ENCODE data around the gene ARPP19. TPM values are rescaled to one million over a fixed set of nuclear protein-coding genes. Genes with fewer than 3 reads are reported as not detected.
"Not testable (repeated sequence)": the region's sequence is repeated elsewhere in the genome, so short reads cannot be mapped to it uniquely, and the experiment has no call there.

The ARPP19 gene
- total RNA-seq, 1 experiment from 2014 or later, result 118 TPM

- no peak overlapping the region for H3K9ac ChIP-seq (ENCODE audit: low read length)
- H3K4me3 ChIP-seq (ENCODE audit: low read length), result no peak overlapping the region
- no peaks in the 10 kb centered on the region for H3K27me3 ChIP-seq (ENCODE audit: low read length)
- H3K36me3 ChIP-seq (ENCODE audit: insufficient read depth, low read length), result no peaks in the 10 kb centered on the region
- H2AFZ ChIP-seq (ENCODE audit: low read length), result no peak overlapping the region
- no peak overlapping the region for H3K4me2 ChIP-seq (ENCODE audit: low read depth, low read length, poor library complexity, severe bottlenecking)
- no peaks in the 10 kb centered on the region for H3K9me3 ChIP-seq (ENCODE audit: low read length)
- peaks cover 19% of the 10 kb centered on the region for H3K4me1 ChIP-seq (ENCODE audit: low read length)
- DNase-seq, result no peak
- no peaks in the 10 kb centered on the region for H4K20me1 ChIP-seq (ENCODE audit: insufficient read depth, low read depth, low read length)
- H3K9me2 ChIP-seq (replicated peaks; ENCODE audit: insufficient read depth, low read length), result no peaks in the 10 kb centered on the region
- no peak overlapping the region for H3K27ac ChIP-seq (ENCODE audit: low read length)
- peaks cover 93% of the 10 kb centered on the region for H3K79me2 ChIP-seq (ENCODE audit: low read length)
These were observed 51.8 kb downstream of the ARPP19 start for GRCh38 chr15:52517014-52517413.

GRCh38 chr15:52515343-52515742, 53.5 kb downstream of the ARPP19 start:
- no peaks in the 10 kb centered on the region for H3K9me3 ChIP-seq (ENCODE audit: low read length)
- H3K4me2 ChIP-seq (ENCODE audit: low read depth, low read length, poor library complexity, severe bottlenecking), result no peak overlapping the region
- H3K9ac ChIP-seq (ENCODE audit: low read length), result no peak overlapping the region
- H2AFZ ChIP-seq (ENCODE audit: low read length), result no peak overlapping the region
- H3K79me2 ChIP-seq (ENCODE audit: low read length), result peaks cover 92% of the 10 kb centered on the region
- H3K36me3 ChIP-seq (ENCODE audit: insufficient read depth, low read length), result no peaks in the 10 kb centered on the region
- H3K4me3 ChIP-seq (ENCODE audit: low read length), result no peak overlapping the region
- H3K27ac ChIP-seq (ENCODE audit: low read length), result no peak overlapping the region
- no peaks in the 10 kb centered on the region for H3K27me3 ChIP-seq (ENCODE audit: low read length)
- H3K4me1 ChIP-seq (ENCODE audit: low read length), result peaks cover 25% of the 10 kb centered on the region
- no peak for DNase-seq
- H4K20me1 ChIP-seq (ENCODE audit: insufficient read depth, low read depth, low read length), result no peaks in the 10 kb centered on the region
- H3K9me2 ChIP-seq (replicated peaks; ENCODE audit: insufficient read depth, low read length), result no peaks in the 10 kb centered on the region

DNA sequence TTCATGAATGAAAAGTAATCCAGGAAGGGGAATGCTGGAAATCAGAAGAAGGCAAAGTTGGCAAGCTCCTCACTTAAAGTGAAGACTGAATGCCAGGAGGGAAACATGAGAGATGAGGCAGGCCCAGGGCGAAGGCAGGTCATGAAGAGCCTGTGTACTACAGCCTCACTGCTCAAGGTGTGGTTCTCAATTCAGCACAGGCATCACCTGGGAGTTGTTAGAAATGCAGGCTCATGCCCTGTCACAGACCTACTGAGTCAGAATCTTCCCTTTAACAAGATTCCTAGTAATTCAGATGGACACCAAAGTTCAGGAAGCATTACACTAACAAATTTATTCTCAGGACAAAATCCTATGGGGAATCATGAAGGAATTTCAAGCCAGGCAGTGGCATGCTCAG, 54.3 kb downstream of the ARPP19 start:
- no peak overlapping the region for H3K9ac ChIP-seq (ENCODE audit: low read length)
- no peaks in the 10 kb centered on the region for H3K27me3 ChIP-seq (ENCODE audit: low read length)
- no peak overlapping the region for H3K27ac ChIP-seq (ENCODE audit: low read length)
- no peaks in the 10 kb centered on the region for H3K9me2 ChIP-seq (replicated peaks; ENCODE audit: insufficient read depth, low read length)
- H3K9me3 ChIP-seq (ENCODE audit: low read length), result no peaks in the 10 kb centered on the region
- no peaks in the 10 kb centered on the region for H4K20me1 ChIP-seq (ENCODE audit: insufficient read depth, low read depth, low read length)
- H2AFZ ChIP-seq (ENCODE audit: low read length), result no peak overlapping the region
- no peak for DNase-seq
- H3K36me3 ChIP-seq (ENCODE audit: insufficient read depth, low read length), result no peaks in the 10 kb centered on the region
- no peak overlapping the region for H3K4me3 ChIP-seq (ENCODE audit: low read length)
- peaks cover 29% of the 10 kb centered on the region for H3K4me1 ChIP-seq (ENCODE audit: low read length)
- H3K79me2 ChIP-seq (ENCODE audit: low read length), result peaks cover 92% of the 10 kb centered on the region
- no peak overlapping the region for H3K4me2 ChIP-seq (ENCODE audit: low read depth, low read length, poor library complexity, severe bottlenecking)

DNA sequence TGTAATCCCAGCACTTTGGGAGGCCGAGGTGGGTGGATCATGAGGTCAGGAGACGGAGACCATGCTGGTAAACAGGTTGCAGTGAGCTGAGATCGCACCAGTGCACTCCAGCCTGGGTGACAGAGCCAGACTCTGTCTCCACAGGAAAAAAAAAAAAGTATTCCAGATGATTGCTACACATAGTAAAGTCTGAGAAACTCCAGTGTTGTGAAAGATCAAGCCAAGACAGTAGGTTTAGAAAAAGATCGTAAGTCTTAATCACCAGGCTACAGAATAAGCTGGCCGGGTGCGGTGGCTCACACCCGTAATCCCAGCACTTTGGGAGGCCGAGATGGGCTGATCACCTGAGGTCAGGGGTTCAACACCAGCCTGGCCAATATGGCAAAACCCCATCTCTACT, 56.0 kb downstream of the ARPP19 start:
- not testable (repeated sequence) for H3K9me3 ChIP-seq (ENCODE audit: low read length); DNase-seq; H3K9ac ChIP-seq (ENCODE audit: low read length); H3K27ac ChIP-seq (ENCODE audit: low read length); H2AFZ ChIP-seq (ENCODE audit: low read length); H4K20me1 ChIP-seq (ENCODE audit: insufficient read depth, low read depth, low read length); H3K9me2 ChIP-seq (replicated peaks; ENCODE audit: insufficient read depth, low read length); H3K4me2 ChIP-seq (ENCODE audit: low read depth, low read length, poor library complexity, severe bottlenecking); H3K36me3 ChIP-seq (ENCODE audit: insufficient read depth, low read length); H3K4me3 ChIP-seq (ENCODE audit: low read length); H3K27me3 ChIP-seq (ENCODE audit: low read length)
- Histone ChIP-seq H3K79me2 (ENCODE audit: low read length) (peaks cover 93% of the 10 kb centered on the region), H3K4me1 (ENCODE audit: low read length) (peaks cover 36% of the 10 kb centered on the region)

DNA sequence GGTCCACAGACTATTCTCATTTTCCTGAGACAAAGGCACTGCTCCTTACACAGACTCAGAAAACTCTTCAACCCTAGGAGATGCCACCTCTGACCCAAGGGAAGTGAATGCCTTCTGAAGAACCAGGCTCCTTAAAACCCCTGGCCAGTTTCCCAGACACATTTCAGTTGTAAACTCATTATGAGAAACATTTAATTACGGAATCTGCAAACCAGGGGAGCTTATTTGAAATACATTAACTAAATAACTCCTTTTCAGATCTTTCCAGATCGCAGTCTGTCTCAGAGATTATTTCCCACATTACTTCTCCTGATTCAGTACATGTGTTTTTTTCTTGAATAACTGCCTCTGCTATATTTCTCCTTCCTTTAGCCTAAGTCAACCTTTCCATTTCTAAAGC, 57.7 kb downstream of the ARPP19 start:
- H3K9me2 ChIP-seq (replicated peaks; ENCODE audit: insufficient read depth, low read length), result no peaks in the 10 kb centered on the region
- H3K79me2 ChIP-seq (ENCODE audit: low read length), result peaks cover 93% of the 10 kb centered on the region
- H3K27ac ChIP-seq (ENCODE audit: low read length), result no peak overlapping the region; the same call in 1 of the 2 replicates
- H3K9me3 ChIP-seq (ENCODE audit: low read length), result no peaks in the 10 kb centered on the region
- no peak for DNase-seq
- H3K4me2 ChIP-seq (ENCODE audit: low read depth, low read length, poor library complexity, severe bottlenecking), result no peak overlapping the region
- H2AFZ ChIP-seq (ENCODE audit: low read length), result no peak overlapping the region
- no peak overlapping the region for H3K9ac ChIP-seq (ENCODE audit: low read length)
- H3K4me3 ChIP-seq (ENCODE audit: low read length), result no peak overlapping the region
- H4K20me1 ChIP-seq (ENCODE audit: insufficient read depth, low read depth, low read length), result no peaks in the 10 kb centered on the region
- peaks cover 40% of the 10 kb centered on the region for H3K4me1 ChIP-seq (ENCODE audit: low read length)
- no peaks in the 10 kb centered on the region for H3K27me3 ChIP-seq (ENCODE audit: low read length)
- no peaks in the 10 kb centered on the region for H3K36me3 ChIP-seq (ENCODE audit: insufficient read depth, low read length)

- no peak overlapping the region for H3K4me3 ChIP-seq (ENCODE audit: low read length)
- H3K9ac ChIP-seq (ENCODE audit: low read length), result 0 out of 2 replicates have a peak overlapping the region, but pooled peaks have one; percentile 15
- no peak for DNase-seq
- H3K9me3 ChIP-seq (ENCODE audit: low read length), result no peaks in the 10 kb centered on the region
- H3K27me3 ChIP-seq (ENCODE audit: low read length), result no peaks in the 10 kb centered on the region
- peaks cover 50% of the 10 kb centered on the region for H3K4me1 ChIP-seq (ENCODE audit: low read length)
- no peaks in the 10 kb centered on the region for H3K36me3 ChIP-seq (ENCODE audit: insufficient read depth, low read length)
- peak overlapping the region; percentile 41 for H3K27ac ChIP-seq (ENCODE audit: low read length)
- peak overlapping the region; percentile 5 for H3K4me2 ChIP-seq (ENCODE audit: low read depth, low read length, poor library complexity, severe bottlenecking)
- no peak overlapping the region for H2AFZ ChIP-seq (ENCODE audit: low read length)
- H3K9me2 ChIP-seq (replicated peaks; ENCODE audit: insufficient read depth, low read length), result no peaks in the 10 kb centered on the region
- H3K79me2 ChIP-seq (ENCODE audit: low read length), result peaks cover 91% of the 10 kb centered on the region
- H4K20me1 ChIP-seq (ENCODE audit: insufficient read depth, low read depth, low read length), result no peaks in the 10 kb centered on the region
These were observed 59.2 kb downstream of the ARPP19 start for GRCh38 chr15:52509500-52510245.

GRCh38 chr15:52506549-52506948, 62.3 kb downstream of the ARPP19 start:
- Histone ChIP-seq H3K9ac (ENCODE audit: low read length) (no peak overlapping the region), H3K4me2 (ENCODE audit: low read depth, low read length, poor library complexity, severe bottlenecking) (no peak overlapping the region), H3K4me3 (ENCODE audit: low read length) (no peak overlapping the region), H3K27me3 (ENCODE audit: low read length) (no peaks in the 10 kb centered on the region), H4K20me1 (ENCODE audit: insufficient read depth, low read depth, low read length) (no peaks in the 10 kb centered on the region), H2AFZ (ENCODE audit: low read length) (no peak overlapping the region), H3K27ac (ENCODE audit: low read length) (no peak overlapping the region), H3K4me1 (ENCODE audit: low read length) (peaks cover 73% of the 10 kb centered on the region), H3K9me2 (replicated peaks; ENCODE audit: insufficient read depth, low read length) (no peaks in the 10 kb centered on the region), H3K79me2 (ENCODE audit: low read length) (peaks cover 95% of the 10 kb centered on the region), H3K9me3 (ENCODE audit: low read length) (no peaks in the 10 kb centered on the region), H3K36me3 (ENCODE audit: insufficient read depth, low read length) (no peaks in the 10 kb centered on the region)
- DNase-seq, result no peak

DNA sequence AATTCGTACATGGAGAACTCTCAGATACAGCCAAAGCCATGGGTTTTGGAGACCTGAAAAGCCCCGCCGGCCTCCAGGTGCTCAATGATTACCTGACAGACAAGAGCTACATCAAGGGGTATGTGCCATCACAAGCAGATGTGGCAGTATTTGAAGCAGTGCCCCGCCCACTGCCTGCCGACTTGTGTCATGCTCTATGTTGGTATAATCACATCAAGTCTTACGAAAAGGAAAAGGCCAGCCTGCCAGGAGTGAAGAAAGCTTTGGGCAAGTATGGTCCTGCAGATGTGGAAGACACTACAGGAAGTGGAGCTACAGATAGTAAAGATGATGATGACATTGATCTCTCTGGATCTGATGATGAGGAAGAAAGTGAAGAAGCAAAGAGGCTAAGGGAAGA, 63.7 kb downstream of the ARPP19 start:
- H4K20me1 ChIP-seq (ENCODE audit: insufficient read depth, low read depth, low read length), result no peaks in the 10 kb centered on the region
- no peaks in the 10 kb centered on the region for H3K9me2 ChIP-seq (replicated peaks; ENCODE audit: insufficient read depth, low read length)
- no peaks in the 10 kb centered on the region for H3K36me3 ChIP-seq (ENCODE audit: insufficient read depth, low read length)
- peaks cover 60% of the 10 kb centered on the region for H3K4me1 ChIP-seq (ENCODE audit: low read length)
- H3K9me3 ChIP-seq (ENCODE audit: low read length), result no peaks in the 10 kb centered on the region
- no peak overlapping the region for H3K4me2 ChIP-seq (ENCODE audit: low read depth, low read length, poor library complexity, severe bottlenecking)
- no peak overlapping the region for H2AFZ ChIP-seq (ENCODE audit: low read length)
- H3K27me3 ChIP-seq (ENCODE audit: low read length), result no peaks in the 10 kb centered on the region
- H3K79me2 ChIP-seq (ENCODE audit: low read length), result peaks cover 91% of the 10 kb centered on the region
- no peak for DNase-seq
- H3K4me3 ChIP-seq (ENCODE audit: low read length), result no peak overlapping the region
- H3K27ac ChIP-seq (ENCODE audit: low read length), result no peak overlapping the region
- H3K9ac ChIP-seq (ENCODE audit: low read length), result no peak overlapping the region

Data from Karpas-422 (cell line).